ENCODE results near the gene XNDC1N.
A peak's percentile ranks its signal among the peaks of the same experiment; 100 is the strongest.

DNA sequence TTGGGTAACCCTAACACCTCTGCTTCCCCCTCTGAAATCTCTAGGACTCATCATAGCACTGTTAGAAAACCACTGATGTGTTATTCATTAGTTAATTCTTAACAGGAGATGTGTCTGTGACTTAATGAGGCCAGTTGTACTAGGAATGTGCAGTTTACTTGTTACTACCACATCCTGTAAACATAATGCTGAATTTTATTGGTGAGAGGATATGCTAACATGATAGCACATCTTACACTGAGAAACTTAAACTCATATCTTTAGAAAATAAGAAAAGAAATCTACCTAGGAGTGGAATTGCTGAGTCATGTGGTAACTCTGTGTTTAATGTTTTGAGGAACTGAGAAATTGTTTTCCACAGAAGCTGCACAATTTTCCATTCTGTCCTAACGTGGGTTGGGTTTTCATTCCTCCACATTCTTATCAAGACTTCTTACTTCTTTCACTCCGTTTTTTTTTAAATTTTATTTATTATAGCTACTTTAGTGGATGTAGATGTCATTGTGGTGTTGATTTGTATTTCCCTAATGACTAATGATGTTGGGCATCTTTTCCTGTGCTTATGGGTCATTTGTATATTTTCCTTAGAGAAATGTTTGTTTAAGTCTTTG lies 34.1 kb upstream of the XNDC1N start:
- TF ChIP-seq EZH2 (IDR thresholded peaks at IDR 0.05; ENCODE audit: insufficient read depth, poor library complexity, severe bottlenecking) (no peak), EZH2phosphoT487 (IDR thresholded peaks at IDR 0.05; ENCODE audit: insufficient read depth, low read depth) (0 out of 2 replicates have a peak, but pooled peaks have one; percentile 59)

All from GM23248 (cell line).